IPS-18c (cell line): ENCODE results near the gene RPS28.

Experiments
- H3K4me3 ChIP-seq: 2 replicates; pipeline ENCODE4 v1.7.0; 2013; ENCODE audit warnings: low read depth, mild to moderate bottlenecking, low read length, moderate library complexity; ENCODE audit not compliant: insufficient read depth
- H3K9me3 ChIP-seq: one replicate; pipeline ENCODE4 v1.6.1; 2013; ENCODE audit warnings: mild to moderate bottlenecking, low read length, moderate library complexity; ENCODE audit not compliant: control insufficient read depth, insufficient read depth

RPS28 gene

GRCh38 chr19:8360196-8360595 is 38.9 kb downstream of the RPS28 start:
- Histone ChIP-seq H3K9me3 (no peaks in the 10 kb centered on the region), H3K4me3 (no peak overlapping the region)

GRCh38 chr19:8361921-8362793 is 40.9 kb downstream of the RPS28 start:
- no peaks in the 10 kb centered on the region for H3K9me3 ChIP-seq
- H3K4me3 ChIP-seq, result no peak overlapping the region

GRCh38 chr19:8363803-8364771 is 42.8 kb downstream of the RPS28 start, which contains the start of gene ANGPTL4:
Gene ANGPTL4 (plus strand): TSS chr19:8364155. CDS start chr19:8364322, 167 bp downstream.
- H3K9me3 ChIP-seq, result no peaks in the 10 kb centered on the region
- peak within 1 kb of the TSS; percentile 77 for H3K4me3 ChIP-seq

GRCh38 chr19:8366121-8366581 is 44.9 kb downstream of the RPS28 start:
- Histone ChIP-seq H3K9me3 (no peaks in the 10 kb centered on the region), H3K4me3 (no peak overlapping the region)

GRCh38 chr19:8366961-8367326 is 45.6 kb downstream of the RPS28 start:
- H3K9me3 ChIP-seq, result no peaks in the 10 kb centered on the region
- peak overlapping the region; percentile 26 for H3K4me3 ChIP-seq

- peak overlapping the region; percentile 26 for H3K4me3 ChIP-seq
- H3K9me3 ChIP-seq, result no peaks in the 10 kb centered on the region
These were observed 46.2 kb downstream of the RPS28 start for GRCh38 chr19:8367327-8368001.

- no peaks in the 10 kb centered on the region for H3K9me3 ChIP-seq
These were observed 49.1 kb downstream of the RPS28 start for GRCh38 chr19:8370176-8371010.

GRCh38 chr19:8371011-8371804 is 49.9 kb downstream of the RPS28 start:
- Histone ChIP-seq H3K4me3 (no peak overlapping the region), H3K9me3 (no peaks in the 10 kb centered on the region)

More at GRCh38 chr19:8370176-8371010, 49.1 kb downstream of the RPS28 start:
- H3K4me3 ChIP-seq, result no peak overlapping the region
